A549 (cell line): ENCODE results near the gene PLCB1. TPM values are rescaled to one million over a fixed set of nuclear protein-coding genes. Genes with fewer than 3 reads are reported as not detected.
A peak's percentile ranks its signal among the peaks of the same experiment; 100 is the strongest.

Experiments used
- ATAC-seq, 2 experiments: fragments of 200-7000 bp in 1 of 2; fragments of >200 bp in 1 of 2; cut with Nextera tagmentation in 1 of 2; cut with Tn5 transposase in 1 of 2; 3 replicates each; pipeline versions ENCODE4 v1.8.0 to v1.9.1; 2018 to 2020; ENCODE audit warnings: mild to moderate bottlenecking in 1 of 2, moderate library complexity in 1 of 2
- CTCF ChIA-PET: fragments of 300-600 bp; sonication (Branson Sonifier 250); formaldehyde crosslinking; extraction: SDS; loops from one replicate; lab custom pipeline; 2021; ENCODE audit warnings: antibody characterized with exemption, inconsistent platforms; lab: Yijun Ruan, JAX
- POLR2A ChIA-PET: fragments of 350-600 bp; formaldehyde crosslinking; extraction: SDS; loops from one replicate; lab custom pipeline; 2021; ENCODE audit warnings: antibody characterized with exemption, inconsistent platforms; lab: Yijun Ruan, JAX
- DNase-seq, 2 experiments: peaks; one replicate each; pipeline versions ENCODE4 v3.0.0 to v3.0.0-alpha.2; 2011 to 2016; ENCODE audit warnings: low read depth in 1 of 2, low spot score in 1 of 2
- FAIRE-seq: peaks from 2 replicates; lab custom pipeline; 2011; peaks lifted over from hg19 to GRCh38; lab: Jason Lieb, UNC
- H3K27ac ChIP-seq, 2 experiments: fragments of >200 bp; sonication (Bioruptor Twin); formaldehyde crosslinking; 3 replicates each; pipeline ENCODE4 v1.5.1; 2016 to 2017
- H3K4me1 ChIP-seq: fragments of >200 bp; sonication (Bioruptor Twin); formaldehyde crosslinking; 3 replicates; pipeline ENCODE4 v1.6.1; 2016
- H3K4me2 ChIP-seq: fragments of >200 bp; sonication (Bioruptor Twin); formaldehyde crosslinking; 3 replicates; pipeline ENCODE4 v1.6.1; 2016
- H3K4me3 ChIP-seq: fragments of >200 bp; sonication (Bioruptor Twin); formaldehyde crosslinking; 3 replicates; pipeline ENCODE4 v1.5.1; 2016
- H3K9me3 ChIP-seq: fragments of >200 bp; sonication (Bioruptor Twin); formaldehyde crosslinking; 3 replicates; pipeline ENCODE4 v1.6.1; 2016
- BHLHE40 ChIP-seq: IDR thresholded peaks from 2 replicates; pipeline ENCODE4 v1.6.1; 2012; ENCODE audit warnings: low read depth, low read length, inconsistent platforms
- CBX2 ChIP-seq: fragments of 200-600 bp; sonication (generic); IDR thresholded peaks from 2 replicates; pipeline ENCODE4 v1.6.1; 2016; ENCODE audit warnings: low read depth, mild to moderate bottlenecking, borderline replicate concordance
- CBX8 ChIP-seq: fragments of 200-600 bp; sonication (generic); IDR thresholded peaks from 2 replicates; pipeline ENCODE4 v1.6.1; 2016
- CEBPB ChIP-seq, 2 experiments: fragments of >200 bp in 1 of 2; sonication (Bioruptor Twin) in 1 of 2; formaldehyde crosslinking in 1 of 2; IDR thresholded peaks; 2 replicates each; pipeline ENCODE4 v1.6.1; 2012 to 2016
- FOSL2 ChIP-seq, 2 experiments: fragments of 450-650 bp in 1 of 2; fragments of >200 bp in 1 of 2; sonication (Bioruptor Twin) in 1 of 2; formaldehyde crosslinking; IDR thresholded peaks; 2 replicates each; pipeline versions ENCODE4 v1.5.0 to v1.6.1; 2016 to 2020; ENCODE audit warnings: mild to moderate bottlenecking in 1 of 2, moderate library complexity in 1 of 2
- HDAC2 ChIP-seq: fragments of 200-600 bp; sonication (generic); IDR thresholded peaks from 2 replicates; pipeline ENCODE4 v1.6.1; 2016
- HEYL ChIP-seq: fragments of 250-450 bp; sonication (Bioruptor Pico); IDR thresholded peaks from 2 replicates; pipeline ENCODE4 v1.8.0; 2021; ENCODE audit warnings: mild to moderate bottlenecking, moderate library complexity
- HOXA7 ChIP-seq: fragments of 250-450 bp; sonication (Bioruptor Pico); IDR thresholded peaks from 2 replicates; pipeline ENCODE4 v1.5.0; 2020; ENCODE audit warnings: mild to moderate bottlenecking, moderate library complexity
- HOXB5 ChIP-seq: fragments of 250-450 bp; sonication (Bioruptor Pico); IDR thresholded peaks from 2 replicates; pipeline ENCODE4 v1.5.0; 2020; ENCODE audit warnings: mild to moderate bottlenecking, moderate library complexity
- JUNB ChIP-seq: fragments of >200 bp; sonication (Bioruptor Twin); formaldehyde crosslinking; IDR thresholded peaks from 2 replicates; pipeline ENCODE4 v1.6.1; 2016
- KDM5A ChIP-seq: fragments of 200-600 bp; sonication (generic); IDR thresholded peaks from 2 replicates; pipeline ENCODE4 v1.6.1; 2016; ENCODE audit warnings: antibody characterized with exemption, mild to moderate bottlenecking
- NR3C1 ChIP-seq: fragments of >200 bp; sonication (Bioruptor Twin); formaldehyde crosslinking; IDR thresholded peaks from 3 replicates; pipeline ENCODE4 v1.6.1; 2017
- POLR2A ChIP-seq: IDR thresholded peaks from 2 replicates; pipeline ENCODE4 v1.6.1; 2012; ENCODE audit warnings: mild to moderate bottlenecking, low read length
- RAD21 ChIP-seq, 2 experiments: fragments of >200 bp in 1 of 2; sonication (Bioruptor Twin) in 1 of 2; formaldehyde crosslinking in 1 of 2; IDR thresholded peaks in 1 of 2; conservative IDR thresholded peaks in 1 of 2; 2 replicates in 1 of 2; 3 replicates in 1 of 2; pipeline ENCODE4 v1.6.1; 2012 to 2018; ENCODE audit warnings: inconsistent platforms in 1 of 2
- SREBF2 ChIP-seq: fragments of 450-650 bp; IDR thresholded peaks from 2 replicates; pipeline ENCODE4 v1.6.1; 2014; ENCODE audit warnings: mild to moderate bottlenecking, moderate library complexity
- TFCP2L1 ChIP-seq: fragments of 250-450 bp; sonication (Bioruptor Pico); IDR thresholded peaks from 2 replicates; pipeline ENCODE4 v1.5.0; 2021; ENCODE audit warnings: mild to moderate bottlenecking
- ZC3H11A ChIP-seq: fragments of 450-650 bp; IDR thresholded peaks from 2 replicates; pipeline ENCODE4 v1.6.1; 2014; ENCODE audit warnings: antibody characterized with exemption, mild to moderate bottlenecking
- WGBS: methylation state at CpG from one replicate; pipeline ENCODE4 v1.1.6; 2017; ENCODE audit errors: missing lambda C conversion rate; 5-methylcytosine and 5-hydroxymethylcytosine counted together
- polyA plus RNA-seq, 4 experiments: library from polyadenylated mRNA; depleted of rRNA in 3 of 4; stranded (reverse); fragments of >200 nt; fragmentation: RNase III in 1 of 4; extraction: RNeasy Plus Mini Kit Qiagen cat#74134 plus additional on column Dnase treatment in 1 of 4; gene quantifications; 2 replicates in 3 of 4; 3 replicates in 1 of 4; pipeline ENCODE4 v1.2.3, GENCODE V29; 2011 to 2017
- TF ChIP-seq, protein P1 (sequence below): fragments of 200-600 bp; sonication (generic); IDR thresholded peaks from 2 replicates; pipeline ENCODE4 v1.6.1; 2016; ENCODE audit warnings: antibody characterized with exemption, mild to moderate bottlenecking, moderate library complexity
- TF ChIP-seq, protein P2 (sequence below): fragments of >200 bp; sonication (Bioruptor Twin); formaldehyde crosslinking; IDR thresholded peaks from 3 replicates; pipeline ENCODE4 v1.6.1; 2016
- TF ChIP-seq, protein P3 (sequence below): fragments of >200 bp; sonication (Bioruptor Twin); formaldehyde crosslinking; IDR thresholded peaks from 2 replicates; pipeline ENCODE4 v1.6.1; 2016

Gene PLCB1
- polyA plus RNA-seq, 2 of the 4 experiments (the other 2 are of a cell fraction), result 0.97 to 6.3 TPM

DNA sequence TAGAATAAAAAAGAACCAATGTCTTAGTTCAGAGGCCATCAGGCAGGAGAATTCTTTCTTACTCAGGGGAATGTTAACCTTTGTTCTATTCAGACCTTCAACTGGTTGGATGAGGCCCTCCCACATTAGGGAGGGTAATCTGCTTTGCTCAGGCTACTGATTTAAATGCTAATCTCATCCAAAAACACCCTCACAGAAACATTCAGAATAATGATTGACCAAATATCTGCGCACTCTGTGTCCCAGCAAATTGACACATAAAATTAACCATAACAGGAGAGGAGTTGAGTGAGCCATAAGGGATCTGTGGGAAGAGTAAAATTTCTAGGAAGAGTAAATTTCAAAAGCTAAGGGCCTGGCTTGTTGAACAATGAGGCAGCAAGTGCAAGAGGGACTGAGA is 702.8 kb downstream of the PLCB1 start:
- ChIA-PET POLR2A (no interaction called here), CTCF (interaction anchor here (0.6 kb wide), 1 partner anchor 75 kb away, joined by 3 read pairs; no protein-coding TSS in a partner anchor)
- no peak overlapping the region for H3K27ac ChIP-seq
- 91% methylated on average over 1 of the region's 1 CpG for WGBS
- ATAC-seq (no peak), DNase-seq (no peak), FAIRE-seq (no peak)
- no peaks in the 10 kb centered on the region for H3K9me3 ChIP-seq
- no peak overlapping the region for H3K4me3 ChIP-seq
- H3K4me2 ChIP-seq, result no peak overlapping the region
- no peak for TF ChIP-seq NR3C1
- TF ChIP-seq TFCP2L1 (CRISPR knock-in tag), result no peak
- H3K4me1 ChIP-seq, result 0 out of 3 replicates have a peak, but pooled peaks cover 3% of the 10 kb centered on the region

DNA sequence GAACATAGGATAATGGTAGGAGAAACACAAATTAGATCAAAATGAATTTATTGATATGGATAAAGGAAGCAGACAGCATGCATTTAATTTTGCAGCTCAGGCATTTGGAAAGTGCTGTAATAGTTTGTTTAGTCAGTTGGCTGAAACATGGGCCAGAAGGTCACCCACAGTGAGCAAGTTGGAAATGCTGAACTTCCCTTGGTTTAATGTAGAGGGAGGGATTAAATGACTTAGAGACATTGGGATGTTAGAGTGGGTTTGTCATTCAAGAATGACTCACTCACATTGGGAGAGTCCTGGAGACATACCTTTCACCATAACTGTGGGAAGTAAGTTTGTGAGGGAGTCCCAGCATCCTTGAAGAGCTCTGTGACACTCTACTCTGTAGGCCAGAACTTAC is 705.3 kb downstream of the PLCB1 start:
- H3K4me1 ChIP-seq, result 0 out of 3 replicates have a peak, but pooled peaks cover 3% of the 10 kb centered on the region
- CTCF ChIA-PET, result interaction anchor here (3.1 kb wide), 1 partner anchor 16 kb away, joined by 12 read pairs; no protein-coding TSS in a partner anchor
- H3K27ac ChIP-seq, result no peak overlapping the region
- peak; percentile 47 to 71; a peak in 4 of 6 replicates for ATAC-seq
- no peak for FAIRE-seq
- TF ChIP-seq, protein P1, sequence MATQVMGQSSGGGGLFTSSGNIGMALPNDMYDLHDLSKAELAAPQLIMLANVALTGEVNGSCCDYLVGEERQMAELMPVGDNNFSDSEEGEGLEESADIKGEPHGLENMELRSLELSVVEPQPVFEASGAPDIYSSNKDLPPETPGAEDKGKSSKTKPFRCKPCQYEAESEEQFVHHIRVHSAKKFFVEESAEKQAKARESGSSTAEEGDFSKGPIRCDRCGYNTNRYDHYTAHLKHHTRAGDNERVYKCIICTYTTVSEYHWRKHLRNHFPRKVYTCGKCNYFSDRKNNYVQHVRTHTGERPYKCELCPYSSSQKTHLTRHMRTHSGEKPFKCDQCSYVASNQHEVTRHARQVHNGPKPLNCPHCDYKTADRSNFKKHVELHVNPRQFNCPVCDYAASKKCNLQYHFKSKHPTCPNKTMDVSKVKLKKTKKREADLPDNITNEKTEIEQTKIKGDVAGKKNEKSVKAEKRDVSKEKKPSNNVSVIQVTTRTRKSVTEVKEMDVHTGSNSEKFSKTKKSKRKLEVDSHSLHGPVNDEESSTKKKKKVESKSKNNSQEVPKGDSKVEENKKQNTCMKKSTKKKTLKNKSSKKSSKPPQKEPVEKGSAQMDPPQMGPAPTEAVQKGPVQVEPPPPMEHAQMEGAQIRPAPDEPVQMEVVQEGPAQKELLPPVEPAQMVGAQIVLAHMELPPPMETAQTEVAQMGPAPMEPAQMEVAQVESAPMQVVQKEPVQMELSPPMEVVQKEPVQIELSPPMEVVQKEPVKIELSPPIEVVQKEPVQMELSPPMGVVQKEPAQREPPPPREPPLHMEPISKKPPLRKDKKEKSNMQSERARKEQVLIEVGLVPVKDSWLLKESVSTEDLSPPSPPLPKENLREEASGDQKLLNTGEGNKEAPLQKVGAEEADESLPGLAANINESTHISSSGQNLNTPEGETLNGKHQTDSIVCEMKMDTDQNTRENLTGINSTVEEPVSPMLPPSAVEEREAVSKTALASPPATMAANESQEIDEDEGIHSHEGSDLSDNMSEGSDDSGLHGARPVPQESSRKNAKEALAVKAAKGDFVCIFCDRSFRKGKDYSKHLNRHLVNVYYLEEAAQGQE, result no peak
- TF ChIP-seq RAD21 (conservative IDR thresholded peaks at IDR 0.05 in 1 of 2, IDR thresholded peaks at IDR 0.05 in 1 of 2), result no peak
- TF ChIP-seq FOSL2 (IDR thresholded peaks at IDR 0.05), result no peak
- no peak for TF ChIP-seq FOSL2 (CRISPR knock-in tag; IDR thresholded peaks at IDR 0.05)
- no peak for TF ChIP-seq HDAC2
- TF ChIP-seq CEBPB (IDR thresholded peaks at IDR 0.05), result no peak
- TF ChIP-seq JUNB, result no peak
- no peak for TF ChIP-seq KDM5A
- no peak for TF ChIP-seq BHLHE40
- no peak for TF ChIP-seq CBX2
- TF ChIP-seq ZC3H11A, result no peak
- TF ChIP-seq HEYL (CRISPR knock-in tag), result no peak
- TF ChIP-seq CBX8, result no peak
- TF ChIP-seq HOXB5 (CRISPR knock-in tag), result no peak
- TF ChIP-seq, protein P2, sequence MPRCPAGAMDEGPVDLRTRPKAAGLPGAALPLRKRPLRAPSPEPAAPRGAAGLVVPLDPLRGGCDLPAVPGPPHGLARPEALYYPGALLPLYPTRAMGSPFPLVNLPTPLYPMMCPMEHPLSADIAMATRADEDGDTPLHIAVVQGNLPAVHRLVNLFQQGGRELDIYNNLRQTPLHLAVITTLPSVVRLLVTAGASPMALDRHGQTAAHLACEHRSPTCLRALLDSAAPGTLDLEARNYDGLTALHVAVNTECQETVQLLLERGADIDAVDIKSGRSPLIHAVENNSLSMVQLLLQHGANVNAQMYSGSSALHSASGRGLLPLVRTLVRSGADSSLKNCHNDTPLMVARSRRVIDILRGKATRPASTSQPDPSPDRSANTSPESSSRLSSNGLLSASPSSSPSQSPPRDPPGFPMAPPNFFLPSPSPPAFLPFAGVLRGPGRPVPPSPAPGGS, result no peak
- TF ChIP-seq, protein P3, sequence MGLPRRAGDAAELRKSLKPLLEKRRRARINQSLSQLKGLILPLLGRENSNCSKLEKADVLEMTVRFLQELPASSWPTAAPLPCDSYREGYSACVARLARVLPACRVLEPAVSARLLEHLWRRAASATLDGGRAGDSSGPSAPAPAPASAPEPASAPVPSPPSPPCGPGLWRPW, result no peak
- no peak for TF ChIP-seq NR3C1
- TF ChIP-seq POLR2A, result no peak
- no peak for TF ChIP-seq SREBF2
- TF ChIP-seq, all 56 proteins: peak for 0
- peak in 1 of 2 experiments; percentile 54 for DNase-seq
- Histone ChIP-seq H3K4me2 (no peak overlapping the region), H3K9me3 (no peaks in the 10 kb centered on the region), H3K4me3 (no peak overlapping the region)
- POLR2A ChIA-PET, result no interaction called here

DNA sequence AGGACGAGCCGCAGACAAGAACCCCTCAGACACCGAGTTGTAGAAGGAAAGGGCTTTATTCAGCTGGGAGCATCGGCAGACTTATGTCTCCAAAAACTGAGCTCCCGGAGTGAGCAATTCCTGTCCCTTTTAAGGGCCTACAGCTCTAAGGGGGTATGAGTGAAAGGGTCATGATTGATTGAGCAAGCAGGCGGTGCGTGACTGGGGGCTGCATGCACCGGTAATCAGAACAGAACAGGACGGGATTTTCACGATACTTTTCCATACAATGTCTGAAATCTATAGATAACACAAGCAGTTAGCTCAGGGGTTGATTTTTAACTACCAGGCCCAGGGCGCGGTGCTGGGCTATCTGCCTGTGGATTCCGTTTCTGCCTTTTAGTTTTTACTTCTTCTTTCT is 710.5 kb downstream of the PLCB1 start:
- H3K27ac ChIP-seq, result no peak overlapping the region
- H3K4me1 ChIP-seq, result no peaks in the 10 kb centered on the region
- H3K9me3 ChIP-seq, result no peaks in the 10 kb centered on the region
- no peak for TF ChIP-seq RAD21 (conservative IDR thresholded peaks at IDR 0.05 in 1 of 2, IDR thresholded peaks at IDR 0.05 in 1 of 2)
- TF ChIP-seq HOXA7 (CRISPR knock-in tag), result no peak
- TF ChIP-seq JUNB, result no peak
- DNase-seq (no peak), FAIRE-seq (no peak), ATAC-seq (no peak)
- CTCF ChIA-PET, result interaction anchor here (1.5 to 4.5 kb wide), 3 partner anchors 11 to 533 kb away, joined by 4 to 33 read pairs (median 17); no protein-coding TSS in a partner anchor
- no peak overlapping the region for H3K4me2 ChIP-seq
- POLR2A ChIA-PET, result no interaction called here
- H3K4me3 ChIP-seq, result no peak overlapping the region
- 83% methylated on average over 13 of the region's 13 CpGs for WGBS
